NCI-H187 (cell line): ENCODE measurements around the gene PTPRM.

Experiments
- DNase-seq, 2 experiments: peaks; one replicate each; lab custom pipeline; 2025; lab: John Stamatoyannopoulos, UW

PTPRM gene

DNA sequence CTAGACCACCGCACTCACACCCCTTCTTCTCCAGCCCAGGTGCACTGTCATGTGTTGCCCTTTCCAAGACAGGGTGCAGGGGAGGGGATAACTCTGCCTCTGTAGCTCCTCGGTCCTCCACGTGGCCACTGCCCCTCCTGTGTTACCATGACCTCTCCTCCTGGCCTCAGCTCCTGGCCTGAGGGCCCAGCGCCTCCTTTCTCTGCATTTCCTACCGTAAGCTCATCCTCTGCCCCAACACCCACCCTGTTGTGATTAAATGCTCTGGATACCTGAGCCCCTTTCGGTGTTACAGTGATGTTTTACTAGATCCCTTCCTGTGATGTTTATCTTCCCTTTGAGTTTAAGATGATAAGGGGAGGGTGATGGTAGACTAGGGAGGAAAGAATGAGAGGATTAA, 242.3 kb downstream of the PTPRM start:
- DNase-seq = no peak

DNA sequence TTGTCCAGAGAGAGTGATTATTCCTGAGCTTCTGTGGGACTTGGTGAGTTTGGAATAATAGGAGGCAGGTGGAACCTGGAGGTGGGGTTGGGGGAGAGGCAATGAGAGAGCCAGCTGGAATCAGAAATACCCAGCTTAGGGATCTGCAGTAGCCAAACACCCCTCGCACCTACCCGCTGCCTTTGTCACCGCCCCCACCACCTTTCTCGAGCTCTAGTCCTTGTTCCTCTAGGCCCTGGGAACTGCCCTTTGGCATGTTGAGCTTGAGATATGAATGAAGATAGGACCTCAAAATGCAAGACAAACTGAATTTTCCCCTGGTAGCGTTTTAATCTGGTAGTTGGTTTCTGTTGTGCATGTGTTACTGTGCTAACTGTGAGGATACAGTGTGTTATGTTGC, 242.9 kb downstream of the PTPRM start:
- no peak for DNase-seq

DNA sequence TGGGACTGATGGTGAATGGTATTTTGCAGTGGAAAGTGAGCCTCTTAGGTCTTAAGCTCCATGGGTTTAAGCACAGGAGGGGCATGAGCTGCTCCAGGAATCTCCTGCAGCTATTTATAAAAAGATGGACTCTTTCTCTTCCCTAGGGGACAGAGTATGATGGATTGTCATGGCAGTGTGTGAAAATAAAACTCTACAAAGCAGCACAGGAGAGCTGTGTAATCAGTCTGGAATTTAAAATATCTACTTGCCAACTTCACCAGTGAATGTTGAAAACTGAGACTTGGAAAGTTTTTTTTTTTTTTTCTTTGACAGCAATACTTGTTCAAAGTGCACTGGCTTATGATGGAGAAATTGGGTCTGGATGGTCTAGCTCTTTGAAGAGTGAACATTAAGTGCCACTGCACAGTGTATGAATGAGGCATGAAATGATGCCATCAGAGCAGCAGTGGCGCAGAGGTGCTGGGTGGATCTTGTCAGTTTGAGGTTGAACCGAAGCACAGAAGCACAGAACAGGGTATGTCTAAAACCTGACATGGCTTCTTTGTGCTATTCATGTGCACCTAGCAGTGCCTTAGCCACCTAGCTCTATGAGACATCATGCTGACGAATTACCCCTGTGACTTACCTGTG, 245.4 kb downstream of the PTPRM start:
- DNase-seq = no peak

DNA sequence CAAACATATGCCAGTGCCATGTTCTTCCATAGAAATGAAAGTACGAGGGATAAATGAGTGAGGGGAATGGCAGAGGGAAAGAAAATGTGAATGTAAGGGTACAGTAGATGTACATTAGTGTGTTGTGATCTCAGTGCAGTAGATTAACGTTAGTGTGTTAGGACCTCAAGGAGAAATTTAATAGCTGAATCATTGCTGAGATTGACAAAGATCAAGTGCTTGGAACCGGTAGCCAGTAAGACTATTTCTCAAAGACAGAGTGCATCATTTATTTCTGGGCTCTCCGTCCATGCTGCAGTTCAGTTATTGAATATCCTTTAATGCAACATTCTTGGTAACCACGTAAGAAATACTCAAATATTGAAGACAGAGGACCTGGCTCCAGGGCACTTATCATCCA, 246.0 kb downstream of the PTPRM start:
- no peak for DNase-seq

DNA sequence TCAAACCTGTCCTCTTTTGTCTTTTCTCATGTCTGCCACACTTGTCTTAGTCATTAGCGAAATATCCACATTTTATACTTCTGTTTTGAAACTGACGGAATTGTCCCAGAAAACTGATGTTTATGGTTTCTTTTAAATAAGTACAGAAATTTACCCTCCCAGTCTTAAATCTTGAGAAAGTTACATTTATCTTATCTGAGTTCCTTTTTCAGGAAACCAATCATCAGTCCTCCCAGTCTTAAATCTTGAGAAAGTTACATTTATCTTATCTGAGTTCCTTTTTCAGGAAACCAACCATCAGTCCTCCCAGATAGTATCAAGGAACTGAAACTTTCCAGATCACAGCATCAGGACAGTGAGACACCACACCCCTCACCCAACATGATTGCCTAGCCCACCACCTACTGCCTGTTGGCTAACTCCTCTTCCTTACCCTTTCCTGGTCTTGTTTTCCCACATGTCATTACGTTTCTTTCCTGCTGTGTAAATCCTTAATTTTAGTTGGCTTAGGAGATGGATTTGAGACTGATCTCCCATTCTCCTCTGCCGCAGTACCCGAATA, 247.7 kb downstream of the PTPRM start:
- no peak for DNase-seq

DNA sequence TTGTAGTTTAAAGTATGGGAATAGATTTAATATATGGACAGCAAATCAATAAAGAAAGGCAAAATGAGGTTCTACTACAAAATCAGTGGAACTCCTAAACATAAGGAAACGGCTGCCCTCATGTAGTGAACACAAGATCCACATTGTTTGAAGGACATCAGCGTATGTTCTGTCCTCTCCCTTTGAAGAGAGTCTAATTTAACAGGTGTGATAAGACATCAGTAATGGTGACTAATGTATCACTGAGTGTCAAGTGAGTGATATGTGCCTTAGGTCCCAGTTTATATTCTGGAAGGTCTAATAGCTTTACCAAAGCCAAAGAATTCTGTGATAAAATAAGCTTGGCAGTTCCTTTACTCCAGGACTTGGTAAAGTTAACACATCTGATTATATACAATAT, 248.7 kb downstream of the PTPRM start:
- no peak for DNase-seq

DNA sequence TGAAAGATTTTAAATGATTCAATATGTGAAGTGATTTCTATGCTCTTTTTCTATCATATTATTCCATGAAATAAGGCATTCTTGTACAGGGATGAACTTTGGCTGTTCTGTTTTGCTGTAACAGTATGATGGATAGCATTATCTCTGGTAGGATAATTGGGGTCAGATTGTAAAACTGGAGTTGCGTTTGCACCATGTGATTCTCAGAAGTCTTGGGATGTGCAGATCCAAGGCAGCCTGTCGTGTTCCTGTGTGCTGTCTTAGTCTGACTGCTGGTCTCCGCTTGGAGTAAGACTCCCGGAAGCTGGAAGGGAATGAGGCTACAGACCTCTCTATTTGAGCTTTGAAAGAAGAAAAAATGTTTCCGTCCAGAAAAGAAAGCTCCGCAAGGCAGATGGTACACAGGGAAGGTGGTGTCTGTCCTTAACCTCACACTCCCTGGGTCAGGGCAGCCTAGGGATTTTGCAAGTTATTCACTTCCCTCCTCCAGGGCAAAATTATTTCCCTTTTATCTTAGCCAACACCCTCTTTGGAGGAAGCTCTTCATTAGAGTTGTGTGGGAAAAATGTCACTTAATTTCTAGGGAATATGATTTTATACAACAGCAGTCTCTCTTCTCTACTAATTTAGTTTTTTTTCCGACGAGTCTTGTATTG, 250.6 kb downstream of the PTPRM start:
- DNase-seq = no peak

DNA sequence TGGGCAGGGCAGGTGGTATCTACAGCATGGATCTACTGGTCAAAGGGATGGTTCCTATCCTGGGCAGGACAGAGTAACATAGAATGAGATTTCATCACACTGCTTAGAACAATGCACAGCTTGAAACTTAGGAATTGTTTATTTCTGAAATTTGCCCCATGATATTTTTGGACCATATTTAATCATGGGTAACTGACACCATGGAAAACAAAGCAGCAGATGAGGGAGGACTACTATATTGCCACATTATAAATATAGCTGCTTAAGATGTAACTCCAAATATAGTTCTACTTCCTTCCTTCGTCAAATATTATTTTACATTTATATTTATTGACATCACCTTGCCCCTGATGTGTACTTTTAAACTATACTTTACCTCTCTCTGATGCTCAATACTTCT, 254.7 kb downstream of the PTPRM start:
- DNase-seq = no peak

DNA sequence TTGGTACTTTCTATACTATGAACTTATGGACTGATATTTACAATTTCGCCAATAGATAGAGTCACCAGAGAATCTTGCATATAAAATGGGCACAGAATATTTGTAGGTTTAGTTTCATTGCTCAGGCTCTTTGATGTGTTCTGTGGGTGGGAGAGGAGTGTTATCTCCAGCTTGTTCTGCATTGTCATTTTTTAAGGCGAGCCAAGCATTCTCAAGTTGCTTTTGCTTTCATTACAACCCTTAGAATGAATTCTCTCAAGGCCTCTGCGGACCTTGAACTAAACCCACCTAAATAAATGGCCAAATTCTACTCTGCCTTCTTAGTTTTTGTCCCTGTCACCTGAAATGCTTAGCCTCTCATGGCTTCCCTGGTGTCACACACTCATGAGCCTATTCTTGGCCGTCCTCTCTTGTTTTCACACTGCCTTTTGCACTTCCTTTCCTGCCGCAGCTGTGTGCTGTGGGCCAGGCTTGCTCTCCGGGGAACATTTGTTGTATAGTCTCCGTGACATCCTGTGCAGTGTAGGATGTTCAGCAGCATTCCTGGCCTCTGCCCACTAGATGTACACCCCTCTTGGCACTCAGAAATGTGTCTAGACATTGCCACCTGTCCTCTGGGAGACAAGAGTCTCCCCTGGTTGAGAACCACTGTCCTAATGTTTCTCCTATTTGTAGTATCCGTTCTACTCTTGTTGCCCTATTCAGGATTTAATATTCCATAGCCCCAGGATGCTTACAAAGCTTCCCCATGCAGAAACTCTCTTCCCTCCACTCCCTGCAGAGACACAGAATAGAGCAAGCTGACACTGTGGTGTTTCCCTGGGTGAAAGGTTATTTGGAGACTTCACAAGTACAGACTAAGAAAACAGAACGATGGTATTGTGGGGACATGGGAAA, 255.6 kb downstream of the PTPRM start:
- DNase-seq = no peak

DNA sequence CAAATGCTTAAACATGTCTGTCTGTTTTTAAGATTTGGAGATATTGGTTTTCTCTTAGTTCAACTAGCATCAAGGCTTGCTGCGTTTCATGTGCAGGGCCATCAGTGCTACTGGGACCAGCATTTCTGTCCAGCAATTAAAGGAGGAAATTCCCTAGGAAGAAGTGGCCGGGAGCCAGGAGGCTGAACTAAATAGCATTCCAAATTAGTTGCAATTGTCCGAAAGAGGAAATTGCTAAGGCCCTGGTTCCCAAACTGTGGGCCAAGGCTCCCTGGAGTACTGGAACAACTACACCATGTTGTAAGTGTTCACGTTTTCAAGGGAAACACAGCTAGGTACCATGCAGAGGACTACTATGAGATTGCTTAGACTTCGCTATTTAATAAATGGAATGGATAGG, 257.9 kb downstream of the PTPRM start:
- DNase-seq = no peak

DNA sequence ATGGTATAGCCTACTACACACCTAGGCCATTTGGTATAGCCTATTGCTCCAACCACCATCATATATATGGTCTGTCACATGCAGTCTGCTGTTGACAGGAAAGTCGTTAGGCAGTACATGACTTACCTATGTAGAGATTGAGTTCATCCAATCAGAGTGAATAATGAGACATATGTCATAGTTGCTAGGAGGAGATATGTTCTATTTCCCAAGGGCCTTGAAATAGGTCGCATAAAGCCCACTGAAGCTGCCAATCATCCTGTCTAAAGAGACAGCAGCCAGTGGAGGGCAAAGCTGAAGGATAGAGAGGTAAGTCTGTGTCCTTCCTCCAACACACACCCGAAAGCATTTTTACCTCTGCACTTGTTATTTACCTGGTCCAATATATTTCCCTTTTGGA, 263.4 kb downstream of the PTPRM start:
- DNase-seq = no peak

DNA sequence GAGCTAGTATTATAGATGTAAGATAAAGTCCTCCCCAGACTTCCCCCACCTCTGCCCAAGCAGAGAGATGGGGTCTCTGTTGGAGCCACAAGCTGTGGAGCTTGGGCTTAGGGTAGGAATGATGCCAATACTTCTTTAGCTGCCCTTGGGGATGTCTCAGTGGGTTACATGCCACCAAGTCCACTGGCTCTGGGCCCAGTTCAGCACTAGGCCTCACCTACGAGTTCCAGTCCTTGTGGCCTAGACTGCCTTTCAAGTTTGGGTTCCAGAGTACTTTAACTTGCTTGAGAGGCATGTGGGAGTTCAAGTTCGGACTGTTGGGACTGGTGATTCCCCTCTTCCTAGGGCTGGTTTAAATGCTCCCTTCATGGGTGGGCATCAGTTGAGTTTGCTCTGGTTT, 272.4 kb downstream of the PTPRM start:
- no peak for DNase-seq

DNA sequence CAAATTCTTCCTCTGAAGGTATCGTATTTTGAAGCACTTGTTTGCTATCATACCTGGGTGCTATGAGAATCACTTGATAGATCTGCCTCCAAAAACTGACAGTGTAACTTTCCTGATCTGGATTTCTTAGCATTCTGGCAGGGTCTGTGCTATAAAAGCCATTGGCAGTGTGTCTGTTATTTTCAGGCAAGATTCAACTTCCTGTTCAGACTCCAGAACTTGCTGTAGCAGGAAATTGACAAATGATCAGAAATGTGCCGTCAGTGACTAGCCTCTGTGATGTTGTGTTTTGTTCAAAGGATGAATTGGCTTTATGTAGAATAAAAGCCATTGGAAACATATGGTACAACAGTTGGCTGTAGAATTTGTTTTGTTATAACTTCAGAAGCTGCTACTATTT, 273.3 kb downstream of the PTPRM start:
- DNase-seq = no peak

DNA sequence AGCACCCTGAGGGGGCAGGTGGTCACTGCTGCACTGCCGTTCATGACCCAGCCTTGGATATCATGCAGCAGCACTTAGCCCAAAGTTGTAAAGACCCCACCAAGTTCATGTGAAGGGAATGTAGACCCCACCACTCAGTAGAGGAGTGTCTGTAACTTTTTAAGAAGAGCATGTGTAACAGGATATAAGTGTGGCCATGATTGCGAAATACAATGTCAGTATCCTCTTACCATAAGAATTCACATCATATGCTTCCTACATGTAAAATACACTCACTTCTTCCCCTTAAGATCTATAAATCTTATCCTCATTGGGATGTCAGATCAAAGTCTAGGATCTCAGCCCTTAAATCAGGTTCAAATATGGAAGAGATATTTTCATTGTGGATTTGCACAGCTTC, 276.9 kb downstream of the PTPRM start:
- no peak for DNase-seq

DNA sequence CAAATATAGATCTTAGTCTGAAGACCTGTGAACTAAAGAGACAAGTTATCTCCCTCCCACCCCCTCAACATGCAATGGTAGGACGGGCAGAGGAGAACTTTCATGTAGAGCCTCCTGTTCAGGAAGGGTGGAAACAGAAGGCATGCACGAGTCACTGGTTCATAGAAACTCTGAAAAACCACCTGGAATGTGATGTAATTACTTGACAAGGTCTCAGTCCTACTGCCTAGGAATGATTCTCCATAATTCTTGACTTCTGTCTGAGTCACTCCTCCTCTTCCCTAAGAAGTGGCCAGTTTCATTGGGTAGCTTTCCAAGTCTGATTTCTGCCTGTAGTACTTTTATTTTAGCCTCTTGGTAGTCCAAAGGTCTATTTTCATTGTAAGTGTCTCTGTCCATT, 277.3 kb downstream of the PTPRM start:
- DNase-seq = no peak

DNA sequence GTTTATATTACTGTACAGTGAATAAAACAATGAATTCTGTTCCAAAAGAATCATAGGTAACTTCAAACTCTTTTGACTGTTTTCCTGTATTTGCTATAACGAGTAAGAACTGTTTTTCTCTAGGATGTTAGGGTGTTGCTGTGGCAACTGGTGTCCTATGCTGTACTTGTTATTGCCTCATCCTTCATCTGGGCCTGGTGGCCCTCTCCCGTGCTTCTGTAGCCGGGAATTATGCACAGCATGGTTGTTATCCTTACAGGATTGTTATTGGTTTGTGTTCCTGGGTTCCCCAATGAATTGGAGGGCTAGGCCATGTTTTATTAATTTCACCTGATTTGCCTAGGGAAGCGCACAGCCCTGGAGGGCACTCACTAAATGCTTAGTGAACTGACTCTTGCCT, 279.2 kb downstream of the PTPRM start:
- no peak for DNase-seq

DNA sequence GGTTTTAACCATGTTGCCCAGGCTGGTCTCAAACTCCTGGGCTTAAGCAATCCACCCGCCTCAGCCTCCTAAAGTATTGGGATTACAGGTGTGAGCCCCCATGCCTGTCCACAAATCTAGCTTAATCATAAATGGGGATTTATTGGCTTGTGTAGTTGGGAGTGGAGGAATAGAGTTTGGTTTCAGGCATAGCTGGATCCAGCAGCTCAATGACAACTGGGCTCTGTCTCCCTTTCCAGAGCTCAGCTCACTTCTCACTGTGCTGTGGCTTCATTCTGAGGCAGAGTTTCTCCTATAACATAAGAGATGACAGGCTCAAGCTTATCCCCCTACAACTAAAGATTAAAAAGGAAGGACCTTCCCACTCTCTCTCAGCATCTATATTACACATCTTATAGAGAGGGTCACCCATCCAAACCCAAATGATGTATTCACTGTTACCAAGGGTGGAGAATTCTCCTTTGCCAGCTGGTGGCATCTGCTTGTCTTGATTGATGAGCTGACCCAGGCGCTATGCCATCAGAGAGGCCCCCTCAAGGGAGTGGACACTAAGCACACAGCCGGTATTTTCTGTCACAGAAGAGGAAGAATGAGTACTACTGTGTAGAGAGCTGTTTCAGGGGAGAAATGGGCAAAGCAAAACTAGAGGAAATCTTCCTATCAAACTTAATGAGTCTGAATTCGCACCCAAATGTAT, 280.4 kb downstream of the PTPRM start:
- no peak for DNase-seq

DNA sequence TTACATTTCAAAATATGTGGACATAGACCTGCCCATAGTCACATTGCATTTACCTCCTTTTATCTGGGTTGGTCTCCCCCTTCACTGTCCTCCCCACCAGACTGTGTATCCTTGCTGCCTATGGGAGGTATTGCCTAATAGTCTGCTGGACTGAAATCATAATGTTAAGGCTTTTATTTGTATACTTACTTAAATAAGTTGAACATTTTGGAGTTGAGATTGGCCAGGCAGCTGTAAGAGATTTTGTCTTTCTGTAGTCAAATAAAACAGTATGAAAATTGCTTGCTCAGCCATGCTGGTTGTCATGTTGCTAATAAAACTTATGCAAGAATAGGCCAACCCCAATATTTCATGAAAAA, 280.9 kb downstream of the PTPRM start:
- no peak for DNase-seq

DNA sequence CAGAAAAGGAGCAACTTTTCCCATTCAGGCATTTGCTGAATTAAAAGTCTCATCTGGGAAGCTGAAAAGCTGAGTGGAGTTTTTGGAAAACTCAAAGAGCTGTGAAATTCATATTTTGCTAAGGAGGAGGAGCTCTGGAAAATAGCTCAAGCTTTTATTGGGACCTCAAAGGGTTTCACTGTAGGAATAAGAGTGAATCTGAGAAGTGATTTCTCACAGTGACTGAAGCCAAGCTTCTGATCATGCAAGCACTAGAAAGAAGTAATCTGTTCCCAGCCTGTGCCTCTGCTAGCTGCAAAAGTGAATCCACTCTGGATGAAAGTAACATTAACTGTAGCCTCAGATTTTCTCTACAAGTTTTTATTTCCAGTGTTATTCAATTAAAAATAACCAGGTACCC, 283.3 kb downstream of the PTPRM start:
- DNase-seq = no peak

DNA sequence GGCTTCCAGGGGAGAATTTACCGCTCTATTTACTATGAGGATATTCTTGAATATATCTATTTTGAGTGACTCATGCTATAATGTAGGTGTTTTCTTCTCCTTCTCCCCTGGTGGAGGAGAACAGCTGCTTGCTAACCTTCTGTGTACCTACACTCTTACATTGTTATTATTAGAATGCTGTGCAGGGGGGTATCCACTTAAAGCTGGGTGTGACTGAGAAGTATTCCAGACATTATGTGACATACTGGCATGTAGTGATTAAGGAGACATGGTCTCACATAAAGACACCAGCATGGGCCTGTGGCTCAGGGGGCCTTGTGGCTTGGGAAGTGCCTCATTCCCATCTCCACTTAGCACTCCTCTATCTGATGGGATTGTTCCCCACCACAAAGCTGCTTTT, 287.9 kb downstream of the PTPRM start:
- peak in 1 of 2 experiments; percentile 31 for DNase-seq

DNA sequence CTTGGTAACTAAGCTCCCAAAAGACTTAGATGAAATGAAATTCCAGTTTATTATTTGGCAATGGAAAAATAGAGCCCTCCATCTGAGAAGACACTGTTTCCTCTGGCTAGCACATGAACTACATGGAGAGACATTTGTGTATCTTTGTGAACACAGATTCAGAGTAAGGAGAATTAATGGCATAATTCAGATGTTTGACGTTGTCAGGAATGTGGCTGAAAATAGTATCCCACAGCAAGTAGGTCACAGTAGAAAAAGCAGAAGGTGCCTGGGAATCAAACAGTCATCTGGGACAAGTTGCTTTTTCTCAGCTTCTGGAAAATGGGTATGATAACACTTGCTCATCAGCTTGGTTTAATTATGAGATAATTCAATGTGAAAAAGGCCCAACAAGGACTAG, 288.6 kb downstream of the PTPRM start:
- DNase-seq = no peak

DNA sequence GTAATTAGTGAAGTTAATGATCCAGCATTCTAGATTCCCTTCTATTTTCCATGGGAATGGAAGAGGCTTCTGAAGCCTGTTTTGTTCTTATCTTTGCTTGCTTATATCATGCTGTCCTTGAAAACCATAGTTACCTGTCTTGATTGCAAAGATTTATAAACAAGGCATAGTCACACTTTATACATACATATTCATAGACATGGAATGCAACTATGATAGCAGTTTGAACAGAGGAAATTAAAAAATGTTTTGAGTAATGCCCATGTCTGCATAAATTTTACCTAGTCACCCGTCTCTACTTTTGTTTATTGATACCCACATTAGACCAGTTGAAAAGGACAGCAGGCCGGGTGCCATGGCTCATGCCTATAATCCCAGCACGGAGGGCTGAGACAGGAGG, 289.0 kb downstream of the PTPRM start:
- DNase-seq = no peak
